Dedifferentiated amniotic fluid mesenchymal stem cell (primary cell): ENCODE data around the gene SMIM14.
A peak's percentile ranks its signal among the peaks of the same experiment; 100 is the strongest.

ENCODE experiments used
- DNase-seq: peaks from one replicate; pipeline ENCODE4 v3.0.0-alpha.2; 2016; ENCODE audit errors: extremely low spot score

The SMIM14 gene

DNA sequence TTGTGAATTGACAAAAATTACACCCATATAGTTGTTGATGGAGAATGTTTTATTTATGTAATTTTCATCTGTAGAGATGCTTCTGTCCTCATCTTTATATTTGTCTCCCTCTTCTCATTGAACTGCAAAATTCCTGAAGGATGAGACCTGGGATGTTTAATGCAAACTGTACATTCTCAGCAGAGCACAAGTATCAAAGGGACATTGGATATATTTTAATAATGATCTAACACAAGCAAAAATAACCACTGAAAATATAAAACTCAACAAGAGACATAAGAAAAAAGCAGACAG, 140.0 kb downstream of the SMIM14 start:
- no peak for DNase-seq

DNA sequence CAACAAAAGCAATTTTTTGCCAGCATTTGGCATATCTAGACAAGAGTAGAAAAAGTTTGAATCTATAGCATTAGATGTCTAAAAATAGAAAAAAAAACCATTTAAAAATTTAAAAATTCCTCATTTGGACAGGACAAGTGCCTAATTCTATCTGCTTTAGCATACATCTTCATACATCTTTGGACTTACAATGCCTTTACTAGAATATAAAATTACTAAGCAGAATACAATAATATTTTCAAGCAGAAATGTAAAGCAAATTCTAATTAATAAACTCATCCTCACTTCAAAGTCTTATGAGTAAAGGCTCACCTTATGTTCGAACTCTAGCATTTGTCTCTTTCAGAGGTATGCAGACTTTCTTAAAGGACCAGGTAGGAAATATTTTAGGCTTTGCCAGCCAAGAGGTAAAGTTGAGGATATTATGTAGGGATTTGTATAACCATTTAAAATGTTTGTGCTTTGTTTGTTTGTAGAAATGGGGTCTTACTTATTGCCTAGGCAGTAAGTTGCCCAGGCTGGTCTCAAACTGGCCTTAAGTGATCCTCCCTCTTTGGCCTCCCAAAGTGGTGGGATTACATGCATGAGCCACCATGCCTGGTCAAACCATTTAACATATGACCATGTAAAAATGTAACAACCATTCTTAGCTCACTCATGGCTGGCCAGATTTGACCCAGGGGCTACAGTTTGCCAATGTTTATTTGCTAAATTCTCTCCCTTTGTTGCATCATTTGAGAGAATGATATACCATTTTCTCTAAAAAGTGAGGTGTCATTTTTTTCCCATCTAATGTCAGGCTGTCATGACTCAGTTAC, 140.5 kb downstream of the SMIM14 start:
- DNase-seq: peak; percentile 24
